T-cell (primary cell): Measurements from ENCODE around the gene VAPA. TPM values are rescaled to one million over a fixed set of nuclear protein-coding genes. Genes with fewer than 3 reads are reported as not detected.

Source experiments
- ATAC-seq, 4 experiments: fragments of 200-7000 bp in 3 of 4; fragments of 150-1000 bp in 1 of 4; cut with Tn5 transposase; replicated peaks in 1 of 4; 1 replicate in 3 of 4; 2 replicates in 1 of 4; pipeline ENCODE4 v1.10.0; 2021; ENCODE audit warnings: moderate library complexity in 3 of 4, mild to moderate bottlenecking in 2 of 4, moderate number of reproducible peaks in 1 of 4
- CTCF ChIA-PET, 2 donors: fragments of 300-600 bp; sonication (Branson Sonifier 250); formaldehyde crosslinking; loops; one replicate each; lab custom pipeline; 2022; ENCODE audit warnings: antibody characterized with exemption in 2 of 2; lab: Charles Lee
- POLR2A ChIA-PET, 2 donors: fragments of 300-600 bp; sonication (Branson Sonifier 250); formaldehyde crosslinking; loops; one replicate each; lab custom pipeline; 2022; ENCODE audit warnings: antibody characterized with exemption in 2 of 2; lab: Charles Lee
- DNase-seq, 35 experiments: peaks; one replicate each; pipeline versions ENCODE4 v3.0.0 to v3.0.0-alpha.2; 2013 to 2023
- H3K27ac ChIP-seq: one replicate; pipeline ENCODE4 v1.5.1; 2013; ENCODE audit warnings: low read length
- H3K27me3 ChIP-seq, 2 experiments: replicated peaks in 1 of 2; 1 replicate in 1 of 2; 2 replicates in 1 of 2; pipeline versions ENCODE4 v1.6.1 to v1.7.0; 2013; ENCODE audit warnings: low read length in 1 of 2, mixed read lengths in 1 of 2; ENCODE audit not compliant: control insufficient read depth in 2 of 2, insufficient read depth in 2 of 2; ENCODE audit errors: extremely low read depth in 1 of 2
- H3K36me3 ChIP-seq, 2 donors: 1 replicate in 1 of 2; 2 replicates in 1 of 2; pipeline versions ENCODE4 v1.6.1 to v1.7.0; 2013; ENCODE audit warnings: low read length in 1 of 2; ENCODE audit not compliant: control insufficient read depth in 2 of 2, insufficient read depth in 1 of 2; ENCODE audit errors: extremely low read depth in 1 of 2
- H3K4me1 ChIP-seq, 2 experiments: 1 replicate in 1 of 2; 2 replicates in 1 of 2; pipeline versions ENCODE4 v1.6.1 to v1.7.0; 2013; ENCODE audit warnings: low read length in 2 of 2, mixed read lengths in 1 of 2; ENCODE audit not compliant: insufficient read depth in 2 of 2, control insufficient read depth in 1 of 2; ENCODE audit errors: extremely low read depth in 1 of 2
- H3K4me3 ChIP-seq, 2 donors: 1 replicate in 1 of 2; 2 replicates in 1 of 2; pipeline versions ENCODE4 v1.5.1 to v1.7.0; 2013; ENCODE audit warnings: mild to moderate bottlenecking in 2 of 2, low read length in 1 of 2, moderate library complexity in 1 of 2; ENCODE audit not compliant: control insufficient read depth in 1 of 2; ENCODE audit errors: extremely low read depth in 1 of 2
- H3K9me3 ChIP-seq: 2 replicates; pipeline ENCODE4 v1.7.0; 2013
- H3K27ac Mint-ChIP-seq, 2 donors: one replicate each; pipeline ENCODE4 v1.8.0; 2020 to 2021; ENCODE audit warnings: mild to moderate bottlenecking in 2 of 2, mixed read lengths in 2 of 2
- H3K27me3 Mint-ChIP-seq, 2 donors: one replicate each; pipeline ENCODE4 v1.8.0; 2021 to 2022; ENCODE audit warnings: mixed read lengths in 2 of 2
- H3K36me3 Mint-ChIP-seq: one replicate; pipeline ENCODE4 v1.8.0; 2021; ENCODE audit warnings: mixed read lengths
- H3K4me1 Mint-ChIP-seq, 3 donors: one replicate each; pipeline ENCODE4 v1.8.0; 2020 to 2022; ENCODE audit warnings: mixed read lengths in 3 of 3, mild to moderate bottlenecking in 1 of 3
- H3K4me3 Mint-ChIP-seq, 3 donors: one replicate each; pipeline ENCODE4 v1.8.0; 2020 to 2022; ENCODE audit warnings: mild to moderate bottlenecking in 3 of 3, mixed read lengths in 3 of 3, moderate library complexity in 3 of 3
- H3K9me3 Mint-ChIP-seq, 3 donors: one replicate each; pipeline ENCODE4 v1.8.0; 2020 to 2022; ENCODE audit warnings: mixed read lengths in 3 of 3
- WGBS: methylation state at CpG from one replicate; pipeline ENCODE4 v1.1.5; 2013; ENCODE audit warnings: missing lambda C conversion rate; ENCODE audit not compliant: insufficient coverage; 5-methylcytosine and 5-hydroxymethylcytosine counted together
- total RNA-seq, 35 experiments: library from RNA in 6 of 35; stranded (reverse) in 6 of 35; fragments of 120-200 nt in 1 of 35; gene quantifications; one replicate each; pipeline versions ENCODE4 v1.2.1 to v1.2.4 and lab custom pipeline; 2013 to 2026

Gene VAPA
- total RNA-seq, 5 donors from 2014 or later (not counting 1 experiment from before 2014, with no cell fraction given), result 116 to 157 (median 119) TPM

GRCh38 chr18:9869715-9870430 lies 43.9 kb upstream of the VAPA start:
- Histone ChIP-seq H3K4me3 (no peak overlapping the region), H3K36me3 (no peaks in the 10 kb centered on the region), H3K27ac (no peak overlapping the region), H3K9me3 (no peaks in the 10 kb centered on the region), H3K27me3 (peaks cover 0 to 5% of the 10 kb centered on the region in 2 experiments), H3K4me1 (no peaks in the 10 kb centered on the region)
- POLR2A ChIA-PET, result interaction anchor here in 1 of 2 donors (0.5 kb wide), 1 partner anchor 70 kb away, joined by 8 read pairs; no protein-coding TSS in a partner anchor
- 35% methylated on average over 2 of the region's 9 CpGs for WGBS
- peaks cover 0 to 8% (median 2%) of the 10 kb centered on the region in 3 donors for H3K4me1 Mint-ChIP-seq
- H3K36me3 Mint-ChIP-seq, result peaks cover 7% of the 10 kb centered on the region
- peaks cover 19 to 32% of the 10 kb centered on the region in 2 donors for H3K27me3 Mint-ChIP-seq
- no peak overlapping the region for H3K4me3 Mint-ChIP-seq
- ATAC-seq (no peak), DNase-seq (no peak)
- H3K27ac Mint-ChIP-seq, result no peak overlapping the region
- CTCF ChIA-PET, result no interaction called here
- peaks cover 9 to 21% (median 16%) of the 10 kb centered on the region in 3 donors for H3K9me3 Mint-ChIP-seq

- no peak overlapping the region for H3K27ac Mint-ChIP-seq
- H3K4me1 Mint-ChIP-seq, result peaks cover 0 to 8% (median 2%) of the 10 kb centered on the region in 3 donors
- no peaks in the 10 kb centered on the region for H3K36me3 ChIP-seq
- H3K36me3 Mint-ChIP-seq, result peaks cover 5% of the 10 kb centered on the region
- H3K27me3 ChIP-seq, result peaks cover 0 to 5% of the 10 kb centered on the region in 2 experiments
- H3K4me1 ChIP-seq, result no peaks in the 10 kb centered on the region
- H3K9me3 ChIP-seq, result no peaks in the 10 kb centered on the region
- H3K27me3 Mint-ChIP-seq, result peaks cover 23 to 30% of the 10 kb centered on the region in 2 donors
- 67% methylated on average over 4 of the region's 4 CpGs for WGBS
- DNase-seq (no peak), ATAC-seq (no peak)
- no peak overlapping the region for H3K27ac ChIP-seq
- CTCF ChIA-PET, result no interaction called here
- H3K4me3 Mint-ChIP-seq, result no peak overlapping the region
- POLR2A ChIA-PET, result interaction anchor here in 1 of 2 donors (0.5 kb wide), 1 partner anchor 69 kb away, joined by 8 read pairs; no protein-coding TSS in a partner anchor
- H3K9me3 Mint-ChIP-seq, result peaks cover 8 to 14% (median 13%) of the 10 kb centered on the region in 3 donors
- H3K4me3 ChIP-seq, result no peak overlapping the region
These were observed 43.3 kb upstream of the VAPA start for GRCh38 chr18:9870431-9871008.

GRCh38 chr18:9871244-9871746 lies 42.5 kb upstream of the VAPA start:
- POLR2A ChIA-PET, result no interaction called here
- H3K4me3 Mint-ChIP-seq, result no peak overlapping the region

GRCh38 chr18:9872823-9873222 lies 41.0 kb upstream of the VAPA start:
- ChIA-PET CTCF (no interaction called here), POLR2A (no interaction called here)
- ATAC-seq (no peak), DNase-seq (no peak)
- Histone ChIP-seq H3K27ac (no peak overlapping the region), H3K9me3 (no peaks in the 10 kb centered on the region), H3K27me3 (peaks cover 0 to 5% of the 10 kb centered on the region in 2 experiments), H3K36me3 (no peaks in the 10 kb centered on the region), H3K4me3 (no peak overlapping the region), H3K4me1 (no peaks in the 10 kb centered on the region)
- H3K9me3 Mint-ChIP-seq, result no peaks in the 10 kb centered on the region
- no peak overlapping the region for H3K27ac Mint-ChIP-seq
- no peak overlapping the region for H3K4me3 Mint-ChIP-seq
- H3K36me3 Mint-ChIP-seq, result no peaks in the 10 kb centered on the region
- H3K4me1 Mint-ChIP-seq, result peaks cover 3 to 8% (median 7%) of the 10 kb centered on the region in 3 donors
- peaks cover 26 to 34% of the 10 kb centered on the region in 2 donors for H3K27me3 Mint-ChIP-seq

More at GRCh38 chr18:9871244-9871746, 42.5 kb upstream of the VAPA start:
- H3K27me3 Mint-ChIP-seq, result peaks cover 20 to 29% of the 10 kb centered on the region in 2 donors
- ATAC-seq (no peak), DNase-seq (no peak)
- H3K27me3 ChIP-seq, result peaks cover 0 to 5% of the 10 kb centered on the region in 2 experiments
- H3K4me1 Mint-ChIP-seq, result peaks cover 0 to 8% (median 2%) of the 10 kb centered on the region in 3 donors
- peaks cover 0 to 7% (median 5%) of the 10 kb centered on the region in 3 donors for H3K9me3 Mint-ChIP-seq
- H3K9me3 ChIP-seq, result no peaks in the 10 kb centered on the region
- WGBS, result 100% methylated on average over 1 of the region's 6 CpGs
- CTCF ChIA-PET, result no interaction called here
- no peaks in the 10 kb centered on the region for H3K4me1 ChIP-seq
- no peak overlapping the region for H3K4me3 ChIP-seq
- no peak overlapping the region for H3K27ac Mint-ChIP-seq
- H3K36me3 ChIP-seq, result no peaks in the 10 kb centered on the region
- H3K36me3 Mint-ChIP-seq, result no peaks in the 10 kb centered on the region
- H3K27ac ChIP-seq, result no peak overlapping the region

GRCh38 chr18:9874728-9875127 lies 39.1 kb upstream of the VAPA start:
- ATAC-seq (no peak), DNase-seq (no peak)
- H3K4me3 ChIP-seq, result no peak overlapping the region
- no peaks in the 10 kb centered on the region for H3K4me1 ChIP-seq
- H3K9me3 Mint-ChIP-seq, result no peaks in the 10 kb centered on the region
- no CpG with 5 or more reads among the region's 1 CpG for WGBS
- CTCF ChIA-PET, result no interaction called here
- H3K27me3 ChIP-seq, result peaks cover 0 to 5% of the 10 kb centered on the region in 2 experiments
- no peaks in the 10 kb centered on the region for H3K36me3 Mint-ChIP-seq
- no peak overlapping the region for H3K4me3 Mint-ChIP-seq
- no peaks in the 10 kb centered on the region for H3K9me3 ChIP-seq
- no peaks in the 10 kb centered on the region for H3K36me3 ChIP-seq
- POLR2A ChIA-PET, result no interaction called here
- peaks cover 26 to 29% of the 10 kb centered on the region in 2 donors for H3K27me3 Mint-ChIP-seq
- peaks cover 3 to 8% (median 5%) of the 10 kb centered on the region in 3 donors for H3K4me1 Mint-ChIP-seq
- no peak overlapping the region for H3K27ac Mint-ChIP-seq
- H3K27ac ChIP-seq, result no peak overlapping the region

GRCh38 chr18:9876212-9876866 lies 37.5 kb upstream of the VAPA start:
- no peaks in the 10 kb centered on the region for H3K36me3 Mint-ChIP-seq
- H3K27me3 ChIP-seq, result peaks cover 0 to 2% of the 10 kb centered on the region in 2 experiments
- CTCF ChIA-PET, result no interaction called here
- DNase-seq (no peak), ATAC-seq (no peak)
- H3K4me1 ChIP-seq, result no peaks in the 10 kb centered on the region
- peaks cover 0 to 5% (median 3%) of the 10 kb centered on the region in 3 donors for H3K4me1 Mint-ChIP-seq
- POLR2A ChIA-PET, result no interaction called here
- no peak overlapping the region for H3K27ac ChIP-seq
- no peaks in the 10 kb centered on the region for H3K9me3 ChIP-seq
- no peak overlapping the region for H3K27ac Mint-ChIP-seq
- no peaks in the 10 kb centered on the region for H3K36me3 ChIP-seq
- peaks cover 17 to 18% of the 10 kb centered on the region in 2 donors for H3K27me3 Mint-ChIP-seq
- no peaks in the 10 kb centered on the region for H3K9me3 Mint-ChIP-seq
- no CpG with 5 or more reads among the region's 2 CpGs for WGBS
- H3K4me3 ChIP-seq, result no peak overlapping the region
- no peak overlapping the region for H3K4me3 Mint-ChIP-seq
